ENCODE measurements around the gene CEP89.

DNA sequence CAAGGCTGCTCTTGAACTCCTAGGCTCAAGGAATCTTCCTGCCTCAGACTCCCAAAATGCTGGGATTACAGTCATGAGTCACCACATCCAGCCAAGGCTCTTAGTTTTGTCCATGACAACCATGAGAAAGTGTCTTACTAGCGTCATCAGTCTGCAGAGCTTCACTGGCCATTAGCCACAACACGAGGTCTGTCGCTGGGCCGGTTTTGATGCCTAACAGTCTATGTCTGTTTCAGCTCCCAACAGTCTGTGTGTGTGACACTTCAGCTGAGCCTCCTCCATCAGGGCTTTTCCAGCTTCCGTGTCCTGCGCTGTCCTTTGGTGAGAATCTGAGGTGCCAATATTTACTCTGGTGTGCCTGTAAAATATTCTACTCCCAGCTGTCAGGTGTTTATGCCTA lies 47.6 kb downstream of the CEP89 start:
- no peak for TF ChIP-seq POLR2A (IDR thresholded peaks at IDR 0.05)
- TF ChIP-seq, protein P1, sequence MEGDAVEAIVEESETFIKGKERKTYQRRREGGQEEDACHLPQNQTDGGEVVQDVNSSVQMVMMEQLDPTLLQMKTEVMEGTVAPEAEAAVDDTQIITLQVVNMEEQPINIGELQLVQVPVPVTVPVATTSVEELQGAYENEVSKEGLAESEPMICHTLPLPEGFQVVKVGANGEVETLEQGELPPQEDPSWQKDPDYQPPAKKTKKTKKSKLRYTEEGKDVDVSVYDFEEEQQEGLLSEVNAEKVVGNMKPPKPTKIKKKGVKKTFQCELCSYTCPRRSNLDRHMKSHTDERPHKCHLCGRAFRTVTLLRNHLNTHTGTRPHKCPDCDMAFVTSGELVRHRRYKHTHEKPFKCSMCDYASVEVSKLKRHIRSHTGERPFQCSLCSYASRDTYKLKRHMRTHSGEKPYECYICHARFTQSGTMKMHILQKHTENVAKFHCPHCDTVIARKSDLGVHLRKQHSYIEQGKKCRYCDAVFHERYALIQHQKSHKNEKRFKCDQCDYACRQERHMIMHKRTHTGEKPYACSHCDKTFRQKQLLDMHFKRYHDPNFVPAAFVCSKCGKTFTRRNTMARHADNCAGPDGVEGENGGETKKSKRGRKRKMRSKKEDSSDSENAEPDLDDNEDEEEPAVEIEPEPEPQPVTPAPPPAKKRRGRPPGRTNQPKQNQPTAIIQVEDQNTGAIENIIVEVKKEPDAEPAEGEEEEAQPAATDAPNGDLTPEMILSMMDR (IDR thresholded peaks at IDR 0.05) = no peak
